ENCODE measurements around the gene PCNA.

GRCh38 chr20:5092765-5093339 is 26.9 kb downstream of the PCNA start:
- TF ChIP-seq, protein P1, sequence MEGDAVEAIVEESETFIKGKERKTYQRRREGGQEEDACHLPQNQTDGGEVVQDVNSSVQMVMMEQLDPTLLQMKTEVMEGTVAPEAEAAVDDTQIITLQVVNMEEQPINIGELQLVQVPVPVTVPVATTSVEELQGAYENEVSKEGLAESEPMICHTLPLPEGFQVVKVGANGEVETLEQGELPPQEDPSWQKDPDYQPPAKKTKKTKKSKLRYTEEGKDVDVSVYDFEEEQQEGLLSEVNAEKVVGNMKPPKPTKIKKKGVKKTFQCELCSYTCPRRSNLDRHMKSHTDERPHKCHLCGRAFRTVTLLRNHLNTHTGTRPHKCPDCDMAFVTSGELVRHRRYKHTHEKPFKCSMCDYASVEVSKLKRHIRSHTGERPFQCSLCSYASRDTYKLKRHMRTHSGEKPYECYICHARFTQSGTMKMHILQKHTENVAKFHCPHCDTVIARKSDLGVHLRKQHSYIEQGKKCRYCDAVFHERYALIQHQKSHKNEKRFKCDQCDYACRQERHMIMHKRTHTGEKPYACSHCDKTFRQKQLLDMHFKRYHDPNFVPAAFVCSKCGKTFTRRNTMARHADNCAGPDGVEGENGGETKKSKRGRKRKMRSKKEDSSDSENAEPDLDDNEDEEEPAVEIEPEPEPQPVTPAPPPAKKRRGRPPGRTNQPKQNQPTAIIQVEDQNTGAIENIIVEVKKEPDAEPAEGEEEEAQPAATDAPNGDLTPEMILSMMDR (IDR thresholded peaks at IDR 0.05) = no peak
- TF ChIP-seq POLR2A (IDR thresholded peaks at IDR 0.05) = no peak
